Measurements from ENCODE around the gene HOXD11. TPM values are rescaled to one million over a fixed set of nuclear protein-coding genes. Genes with fewer than 3 reads are reported as not detected.

Gene HOXD11
- total and polyA plus RNA-seq, 2 of the 4 experiments (the other 2 are of a cell fraction) = not detected

DNA sequence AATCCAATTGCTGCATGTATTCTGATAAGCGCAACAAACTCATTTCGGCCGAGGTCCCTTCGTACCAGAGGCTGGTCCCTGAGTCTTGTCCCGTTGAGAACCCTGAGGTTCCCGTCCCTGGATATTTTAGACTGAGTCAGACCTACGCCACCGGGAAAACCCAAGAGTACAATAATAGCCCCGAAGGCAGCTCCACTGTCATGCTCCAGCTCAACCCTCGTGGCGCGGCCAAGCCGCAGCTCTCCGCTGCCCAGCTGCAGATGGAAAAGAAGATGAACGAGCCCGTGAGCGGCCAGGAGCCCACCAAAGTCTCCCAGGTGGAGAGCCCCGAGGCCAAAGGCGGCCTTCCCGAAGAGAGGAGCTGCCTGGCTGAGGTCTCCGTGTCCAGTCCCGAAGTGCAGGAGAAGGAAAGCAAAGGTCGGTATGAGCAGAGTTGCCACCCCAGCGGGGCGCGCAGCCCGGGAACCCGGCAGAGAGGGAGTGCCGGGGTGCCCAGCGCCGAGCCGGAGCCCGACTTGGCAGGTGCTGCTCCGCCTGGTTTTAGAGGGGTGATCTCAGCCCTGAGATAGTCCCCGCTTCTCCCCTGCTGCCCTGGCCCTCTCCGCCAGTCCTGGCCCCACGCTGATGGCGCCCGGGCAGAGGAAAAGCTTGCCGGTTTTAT is 10.2 kb downstream of the HOXD11 start:
- H3K9me3 ChIP-seq (ENCODE audit: control insufficient read depth, insufficient read depth, low read length) = peaks cover 14% of the 10 kb centered on the region
- in situ Hi-C loops (cut with MboI; ENCODE audit: low sequenced_read_pairs) (no loop called here), dilution Hi-C loops (cut with HindIII; ENCODE audit: low sequenced_read_pairs, unreplicated experiment) (no loop called here), intact Hi-C loops (cut with micrococcal nuclease) (no loop called here)
- no peak overlapping the region for H2BK15ac ChIP-seq (ENCODE audit: low read depth, low read length)
- DNase-seq = no peak
- no peaks in the 10 kb centered on the region for H3K36me3 ChIP-seq (ENCODE audit: control insufficient read depth, insufficient read depth, low read length)
- no peak overlapping the region for H3K27ac ChIP-seq (ENCODE audit: insufficient read depth, low read length)
- no peak overlapping the region for H2BK120ac ChIP-seq (ENCODE audit: low read depth, low read length)
- H3K14ac ChIP-seq (replicated peaks; ENCODE audit: low read depth, low read length) = no peak overlapping the region
- no peak overlapping the region for H3K23ac ChIP-seq (ENCODE audit: low read depth, low read length)
- H3K9ac ChIP-seq (ENCODE audit: low read depth, low read length) = no peak overlapping the region
- no peak overlapping the region for H3K4me2 ChIP-seq (ENCODE audit: low read depth, low read length)
- H3K4me3 ChIP-seq (ENCODE audit: insufficient read depth, low read depth, low read length) = no peak overlapping the region
- no peak overlapping the region for H3K56ac ChIP-seq (ENCODE audit: extremely low read depth, insufficient read depth, low read length)
- no peak overlapping the region for H4K8ac ChIP-seq (ENCODE audit: low read depth in 2 of 2, low read length in 2 of 2)
- TF ChIP-seq FOS (IDR thresholded peaks at IDR 0.05; ENCODE audit: low read depth, low read length) = no peak
- TF ChIP-seq MAFK (IDR thresholded peaks at IDR 0.05; ENCODE audit: low read depth, low read length) = no peak
- no peak for TF ChIP-seq RAD21 (IDR thresholded peaks at IDR 0.05; ENCODE audit: low read length)
- no peak for TF ChIP-seq POLR2A (IDR thresholded peaks at IDR 0.05; ENCODE audit: low read depth, low read length)
- TF ChIP-seq, protein P1, sequence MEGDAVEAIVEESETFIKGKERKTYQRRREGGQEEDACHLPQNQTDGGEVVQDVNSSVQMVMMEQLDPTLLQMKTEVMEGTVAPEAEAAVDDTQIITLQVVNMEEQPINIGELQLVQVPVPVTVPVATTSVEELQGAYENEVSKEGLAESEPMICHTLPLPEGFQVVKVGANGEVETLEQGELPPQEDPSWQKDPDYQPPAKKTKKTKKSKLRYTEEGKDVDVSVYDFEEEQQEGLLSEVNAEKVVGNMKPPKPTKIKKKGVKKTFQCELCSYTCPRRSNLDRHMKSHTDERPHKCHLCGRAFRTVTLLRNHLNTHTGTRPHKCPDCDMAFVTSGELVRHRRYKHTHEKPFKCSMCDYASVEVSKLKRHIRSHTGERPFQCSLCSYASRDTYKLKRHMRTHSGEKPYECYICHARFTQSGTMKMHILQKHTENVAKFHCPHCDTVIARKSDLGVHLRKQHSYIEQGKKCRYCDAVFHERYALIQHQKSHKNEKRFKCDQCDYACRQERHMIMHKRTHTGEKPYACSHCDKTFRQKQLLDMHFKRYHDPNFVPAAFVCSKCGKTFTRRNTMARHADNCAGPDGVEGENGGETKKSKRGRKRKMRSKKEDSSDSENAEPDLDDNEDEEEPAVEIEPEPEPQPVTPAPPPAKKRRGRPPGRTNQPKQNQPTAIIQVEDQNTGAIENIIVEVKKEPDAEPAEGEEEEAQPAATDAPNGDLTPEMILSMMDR (conservative IDR thresholded peaks at IDR 0.05; ENCODE audit: low read depth, low read length) = no peak
- TF ChIP-seq RCOR1 (IDR thresholded peaks at IDR 0.05; ENCODE audit: insufficient replicate concordance, low read length) = no peak
- no peak for TF ChIP-seq CHD1 (IDR thresholded peaks at IDR 0.05; ENCODE audit: low read depth, low read length)
- no peak for TF ChIP-seq BHLHE40 (IDR thresholded peaks at IDR 0.05; ENCODE audit: low read depth, low read length)
- TF ChIP-seq MAZ (IDR thresholded peaks at IDR 0.05; ENCODE audit: borderline replicate concordance, low read depth, low read length) = no peak
- TF ChIP-seq SMC3 (IDR thresholded peaks at IDR 0.05; ENCODE audit: low read depth, low read length) = no peak
- no peak for TF ChIP-seq RFX5 (IDR thresholded peaks at IDR 0.05; ENCODE audit: low read depth, low read length)
- TF ChIP-seq NFE2L2 (IDR thresholded peaks at IDR 0.05; ENCODE audit: low read depth, low read length) = no peak
- TF ChIP-seq, protein P2, sequence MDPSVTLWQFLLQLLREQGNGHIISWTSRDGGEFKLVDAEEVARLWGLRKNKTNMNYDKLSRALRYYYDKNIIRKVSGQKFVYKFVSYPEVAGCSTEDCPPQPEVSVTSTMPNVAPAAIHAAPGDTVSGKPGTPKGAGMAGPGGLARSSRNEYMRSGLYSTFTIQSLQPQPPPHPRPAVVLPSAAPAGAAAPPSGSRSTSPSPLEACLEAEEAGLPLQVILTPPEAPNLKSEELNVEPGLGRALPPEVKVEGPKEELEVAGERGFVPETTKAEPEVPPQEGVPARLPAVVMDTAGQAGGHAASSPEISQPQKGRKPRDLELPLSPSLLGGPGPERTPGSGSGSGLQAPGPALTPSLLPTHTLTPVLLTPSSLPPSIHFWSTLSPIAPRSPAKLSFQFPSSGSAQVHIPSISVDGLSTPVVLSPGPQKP (IDR thresholded peaks at IDR 0.05; ENCODE audit: borderline replicate concordance, low read depth, low read length) = no peak
- TF ChIP-seq, protein P3, sequence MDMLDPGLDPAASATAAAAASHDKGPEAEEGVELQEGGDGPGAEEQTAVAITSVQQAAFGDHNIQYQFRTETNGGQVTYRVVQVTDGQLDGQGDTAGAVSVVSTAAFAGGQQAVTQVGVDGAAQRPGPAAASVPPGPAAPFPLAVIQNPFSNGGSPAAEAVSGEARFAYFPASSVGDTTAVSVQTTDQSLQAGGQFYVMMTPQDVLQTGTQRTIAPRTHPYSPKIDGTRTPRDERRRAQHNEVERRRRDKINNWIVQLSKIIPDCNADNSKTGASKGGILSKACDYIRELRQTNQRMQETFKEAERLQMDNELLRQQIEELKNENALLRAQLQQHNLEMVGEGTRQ (IDR thresholded peaks at IDR 0.05; ENCODE audit: low read depth, low read length) = no peak
- no peak for TF ChIP-seq CEBPB (IDR thresholded peaks at IDR 0.05; ENCODE audit: low read depth, low read length)
- no peak for TF ChIP-seq MXI1 (IDR thresholded peaks at IDR 0.05; ENCODE audit: borderline replicate concordance, low read depth, low read length)
- WGBS, 2 experiments (ENCODE audit: extremely low coverage in 2 of 2, insufficient read length in 1 of 2) = 20% methylated on average over 26 of the region's 40 CpGs; no CpG with 5 or more reads in 1 of the 2 experiments
- H3K4ac ChIP-seq (ENCODE audit: low read depth, low read length) = no peak overlapping the region
- no peak overlapping the region for H2BK20ac ChIP-seq (ENCODE audit: low read depth, low read length)
- ChIA-PET POLR2A (ENCODE audit: unreplicated experiment) (no interaction called here), CTCF (no interaction called here)
- no peaks in the 10 kb centered on the region for H3K9me1 ChIP-seq (ENCODE audit: insufficient read depth, low read length)
- no peaks in the 10 kb centered on the region for H4K20me1 ChIP-seq (ENCODE audit: insufficient read depth, low read length)
- no peak overlapping the region for H2AK5ac ChIP-seq (ENCODE audit: low read depth, low read length)
- BruUV-seq (replicated peaks) = no TSS peak
- ATAC-seq (ENCODE audit: low read depth) = no peak
- H2AK9ac ChIP-seq (replicated peaks; ENCODE audit: low read depth, low read length, poor library complexity) = no peak overlapping the region
- no peak overlapping the region for H4K91ac ChIP-seq (ENCODE audit: insufficient read depth, low read depth, low read length)
- no peaks in the 10 kb centered on the region for H3K79me1 ChIP-seq (ENCODE audit: low read depth in 1 of 2, low read length in 2 of 2)
- no peak overlapping the region for H2AFZ ChIP-seq (replicated peaks; ENCODE audit: low read length, poor library complexity)
- no peaks in the 10 kb centered on the region for H3K4me1 ChIP-seq (ENCODE audit: control insufficient read depth, insufficient read depth, low read length)
- H3K18ac ChIP-seq (ENCODE audit: low read depth, low read length) = no peak overlapping the region
- no peak overlapping the region for H2BK5ac ChIP-seq (ENCODE audit: low read depth, low read length, poor library complexity, severe bottlenecking)
- H3K27me3 ChIP-seq (ENCODE audit: control insufficient read depth, insufficient read depth, low read length) = peaks cover 94% of the 10 kb centered on the region
- H4K5ac ChIP-seq (ENCODE audit: low read depth, low read length) = no peak overlapping the region
